Measurements from ENCODE around the gene STOML1.

STOML1 gene

DNA sequence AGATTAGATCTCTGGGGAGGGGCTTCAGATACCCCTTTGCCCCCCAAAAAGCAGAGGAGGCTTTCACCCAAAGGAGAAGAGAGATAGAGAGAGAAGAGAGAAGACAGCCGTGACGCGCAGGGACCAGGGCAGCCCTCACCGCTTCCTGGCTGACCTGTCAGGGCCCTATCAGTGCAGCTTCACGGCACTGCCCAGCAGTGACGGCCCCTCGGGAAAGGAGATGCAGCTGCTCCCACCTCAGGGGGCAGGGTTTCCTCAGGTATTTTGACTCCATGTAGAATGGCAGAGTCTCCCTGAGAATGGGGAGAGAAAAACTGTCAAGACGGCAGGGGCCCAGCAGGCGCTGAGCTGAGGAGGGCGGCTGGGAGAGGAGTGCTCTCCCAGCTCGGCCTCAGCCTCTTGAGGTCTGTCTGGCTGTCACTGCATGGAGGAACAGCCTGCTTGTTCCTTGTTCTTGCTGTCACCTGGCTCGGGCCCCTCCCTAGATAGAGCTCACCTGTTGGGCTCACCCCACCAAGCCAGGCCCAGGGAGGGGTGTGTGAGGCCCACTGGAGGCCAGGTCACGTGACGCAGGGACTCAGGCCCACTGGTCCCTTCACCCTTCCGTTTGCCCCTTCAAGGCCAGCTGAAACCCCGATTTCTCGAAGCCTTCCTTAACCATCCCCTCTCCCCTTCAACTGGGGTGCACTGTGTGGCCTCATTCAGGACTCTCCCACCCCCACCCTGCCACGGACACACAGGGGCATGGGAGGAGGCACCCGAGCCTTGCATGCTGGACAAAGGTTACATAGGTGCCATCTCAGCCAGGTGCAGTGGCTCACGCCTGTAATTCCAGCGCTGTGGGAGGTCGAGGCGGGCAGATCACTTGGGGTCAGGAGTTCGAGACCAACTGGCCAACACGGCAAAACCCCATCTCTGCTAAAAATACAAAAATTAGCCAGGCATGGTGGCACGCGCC is 37.6 kb downstream of the STOML1 start:
- TF ChIP-seq GATA2 (IDR thresholded peaks at IDR 0.05; ENCODE audit: low read depth, low read length): no peak
- TF ChIP-seq GATA3 (IDR thresholded peaks at IDR 0.05; ENCODE audit: low read depth, low read length): no peak

DNA sequence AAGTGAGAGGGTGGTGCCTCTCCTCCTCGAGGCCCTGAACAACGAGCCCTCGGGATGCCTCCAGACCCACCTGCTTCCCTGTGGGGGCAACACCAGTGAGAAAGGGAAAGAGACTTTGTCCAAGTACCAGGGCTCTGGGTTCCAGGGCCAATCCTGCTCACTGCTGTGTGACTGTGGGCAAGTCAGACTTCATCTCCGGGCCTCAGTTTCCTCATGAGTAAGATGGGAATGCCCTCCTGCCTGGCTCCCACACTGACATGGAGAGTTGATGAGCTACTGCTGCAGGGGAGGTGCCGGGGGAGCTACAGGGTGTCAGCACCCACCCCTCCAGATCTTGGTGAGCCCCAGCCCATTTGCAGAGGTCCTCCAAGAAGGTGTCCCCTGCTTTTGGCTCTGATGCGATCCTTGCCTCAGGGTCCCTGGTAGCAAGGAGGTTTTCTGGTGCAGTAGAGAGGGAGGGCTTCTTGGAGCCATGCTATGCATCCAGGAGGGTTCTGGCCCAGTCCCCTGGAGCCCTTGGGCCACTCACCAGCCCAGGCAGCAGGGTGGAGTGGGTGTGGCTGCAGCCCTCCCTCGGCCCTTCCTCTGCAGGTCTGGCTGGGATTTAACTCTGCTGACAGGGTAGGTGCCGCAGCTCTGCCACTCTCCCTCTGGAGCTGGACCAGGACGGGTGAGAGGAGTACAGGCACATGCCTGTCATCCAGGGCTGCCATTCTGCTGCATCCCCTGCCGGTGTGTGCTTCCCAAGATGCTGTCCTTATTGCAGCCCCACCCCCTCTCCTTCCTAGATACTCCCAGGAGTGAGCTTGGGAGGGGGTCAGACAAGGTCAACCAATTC is 39.0 kb downstream of the STOML1 start:
- TF ChIP-seq GATA3 (IDR thresholded peaks at IDR 0.05; ENCODE audit: low read depth, low read length) (no peak), GATA2 (IDR thresholded peaks at IDR 0.05; ENCODE audit: low read depth, low read length) (no peak)

DNA sequence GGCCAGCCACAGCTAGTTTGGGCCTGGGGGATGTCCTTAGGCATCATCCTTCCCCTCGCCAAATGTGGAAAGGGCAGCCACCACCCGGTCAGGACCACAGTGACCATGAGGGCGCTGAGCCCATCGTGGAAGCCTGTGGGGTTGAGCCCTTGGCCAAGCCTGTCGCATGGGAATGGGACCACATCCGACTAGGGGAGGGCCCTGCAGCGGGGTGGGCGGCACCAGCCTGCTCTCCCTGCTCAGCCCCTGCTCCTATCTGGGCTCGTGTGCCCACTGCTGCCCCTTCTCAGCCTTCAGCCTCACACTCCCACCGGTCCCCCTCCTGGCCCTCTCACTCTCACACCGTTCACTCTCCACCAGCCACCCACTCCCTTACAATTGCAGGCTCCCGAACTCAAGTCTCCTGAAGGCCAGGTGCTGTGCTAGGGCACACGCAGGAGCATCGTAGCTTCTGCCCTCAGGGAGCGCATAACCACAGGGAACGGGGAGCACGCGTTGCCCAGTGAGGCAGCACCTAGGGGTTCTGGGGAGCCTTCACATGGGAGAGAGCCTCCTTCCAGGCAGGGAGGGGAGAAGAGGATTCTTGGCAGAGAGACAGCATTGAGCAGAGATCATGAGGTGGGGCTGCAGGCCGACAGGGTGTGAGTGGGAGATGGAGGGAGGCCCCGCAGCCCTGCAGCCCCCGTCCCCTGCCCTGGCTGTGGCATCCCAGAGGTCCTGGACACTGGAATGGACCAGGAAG is 39.8 kb downstream of the STOML1 start:
- no peak for TF ChIP-seq GATA3 (IDR thresholded peaks at IDR 0.05; ENCODE audit: low read depth, low read length)
- no peak for TF ChIP-seq GATA2 (IDR thresholded peaks at IDR 0.05; ENCODE audit: low read depth, low read length)

DNA sequence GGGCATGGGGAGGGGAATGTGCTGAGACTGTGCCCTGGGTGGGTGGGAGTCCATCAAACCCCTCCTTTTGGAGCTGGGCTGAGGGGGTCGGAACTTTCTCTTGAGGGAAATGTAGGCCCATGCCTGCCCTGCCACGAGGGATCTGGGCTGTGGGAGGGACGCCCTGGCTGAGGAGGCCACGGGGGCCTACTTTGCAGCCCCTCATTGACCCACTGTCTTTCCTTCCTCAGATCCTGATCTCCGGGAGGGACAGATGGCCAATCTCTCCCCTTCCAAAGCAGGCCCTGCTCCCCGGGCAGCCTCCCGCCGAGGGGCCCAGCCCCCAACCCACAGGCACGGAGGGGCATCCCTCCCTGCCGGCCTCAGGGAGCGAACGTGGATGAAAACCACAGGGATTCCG is 40.5 kb downstream of the STOML1 start:
- TF ChIP-seq GATA2 (IDR thresholded peaks at IDR 0.05; ENCODE audit: low read depth, low read length): no peak
- no peak for TF ChIP-seq GATA3 (IDR thresholded peaks at IDR 0.05; ENCODE audit: low read depth, low read length)

GRCh38 chr15:73950831-73951561 is 41.1 kb downstream of the STOML1 start:
- TF ChIP-seq GATA2 (IDR thresholded peaks at IDR 0.05; ENCODE audit: low read depth, low read length) (no peak), GATA3 (IDR thresholded peaks at IDR 0.05; ENCODE audit: low read depth, low read length) (no peak)

- TF ChIP-seq GATA3 (IDR thresholded peaks at IDR 0.05; ENCODE audit: low read depth, low read length) (no peak), GATA2 (IDR thresholded peaks at IDR 0.05; ENCODE audit: low read depth, low read length) (no peak)
These were observed 41.6 kb downstream of the STOML1 start for GRCh38 chr15:73950479-73950830.

GRCh38 chr15:73949496-73949895 is 42.6 kb downstream of the STOML1 start:
- no peak for TF ChIP-seq GATA2 (IDR thresholded peaks at IDR 0.05; ENCODE audit: low read depth, low read length)
- no peak for TF ChIP-seq GATA3 (IDR thresholded peaks at IDR 0.05; ENCODE audit: low read depth, low read length)

GRCh38 chr15:73948982-73949381 is 43.1 kb downstream of the STOML1 start:
- TF ChIP-seq GATA2 (IDR thresholded peaks at IDR 0.05; ENCODE audit: low read depth, low read length): no peak
- no peak for TF ChIP-seq GATA3 (IDR thresholded peaks at IDR 0.05; ENCODE audit: low read depth, low read length)

- TF ChIP-seq GATA3 (IDR thresholded peaks at IDR 0.05; ENCODE audit: low read depth, low read length): no peak
- TF ChIP-seq GATA2 (IDR thresholded peaks at IDR 0.05; ENCODE audit: low read depth, low read length): no peak
These were observed 43.7 kb downstream of the STOML1 start for GRCh38 chr15:73948396-73948795.

DNA sequence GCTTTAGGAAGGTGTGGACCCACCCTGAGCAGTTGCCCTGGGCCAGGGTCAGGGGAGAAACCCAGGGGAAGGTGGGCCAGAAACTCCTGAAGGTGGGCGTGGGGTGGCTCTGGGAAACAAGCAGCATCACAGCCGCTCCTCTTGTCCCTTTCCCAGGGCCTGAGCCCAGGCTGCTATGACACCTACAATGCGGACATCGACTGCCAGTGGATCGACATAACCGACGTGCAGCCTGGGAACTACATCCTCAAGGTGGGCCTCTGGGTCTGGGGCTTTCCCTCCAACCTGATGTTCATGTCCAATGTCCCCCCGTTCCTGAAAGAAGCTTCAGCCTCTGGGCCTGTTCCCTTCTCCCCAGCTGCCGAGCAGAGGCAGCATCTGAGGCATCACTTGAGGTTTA is 44.4 kb downstream of the STOML1 start:
- TF ChIP-seq GATA2 (IDR thresholded peaks at IDR 0.05; ENCODE audit: low read depth, low read length): no peak
- TF ChIP-seq GATA3 (IDR thresholded peaks at IDR 0.05; ENCODE audit: low read depth, low read length): no peak

DNA sequence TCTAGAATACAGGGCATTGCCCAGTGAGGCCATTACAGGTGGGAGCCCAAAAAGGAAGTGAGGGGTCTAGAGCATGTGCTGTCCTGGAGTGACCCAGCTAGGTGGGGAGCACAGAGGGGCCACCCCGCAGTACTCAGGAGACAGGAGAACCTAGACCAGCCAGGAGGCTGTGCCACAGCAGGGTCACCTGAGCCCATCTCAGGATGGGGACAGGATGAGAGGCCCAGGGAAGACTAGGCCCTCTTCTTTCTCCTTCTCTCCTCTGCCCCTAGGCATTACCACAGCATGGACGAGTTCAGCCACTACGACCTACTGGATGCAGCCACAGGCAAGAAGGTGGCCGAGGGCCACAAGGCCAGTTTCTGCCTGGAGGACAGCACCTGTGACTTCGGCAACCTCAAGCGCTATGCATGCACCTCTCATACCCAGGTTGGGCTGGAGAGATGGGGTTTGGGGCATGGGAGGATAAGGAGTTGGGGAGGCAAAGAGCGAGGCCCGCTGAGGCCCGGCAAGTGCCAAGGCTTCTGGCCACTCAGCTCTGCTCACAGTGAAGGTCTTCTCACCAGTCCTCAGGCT is 45.2 kb downstream of the STOML1 start:
- TF ChIP-seq GATA3 (IDR thresholded peaks at IDR 0.05; ENCODE audit: low read depth, low read length) (no peak), GATA2 (IDR thresholded peaks at IDR 0.05; ENCODE audit: low read depth, low read length) (no peak)

GRCh38 chr15:73946046-73946721 is 45.9 kb downstream of the STOML1 start:
- TF ChIP-seq GATA2 (IDR thresholded peaks at IDR 0.05; ENCODE audit: low read depth, low read length) (no peak), GATA3 (IDR thresholded peaks at IDR 0.05; ENCODE audit: low read depth, low read length) (no peak)

DNA sequence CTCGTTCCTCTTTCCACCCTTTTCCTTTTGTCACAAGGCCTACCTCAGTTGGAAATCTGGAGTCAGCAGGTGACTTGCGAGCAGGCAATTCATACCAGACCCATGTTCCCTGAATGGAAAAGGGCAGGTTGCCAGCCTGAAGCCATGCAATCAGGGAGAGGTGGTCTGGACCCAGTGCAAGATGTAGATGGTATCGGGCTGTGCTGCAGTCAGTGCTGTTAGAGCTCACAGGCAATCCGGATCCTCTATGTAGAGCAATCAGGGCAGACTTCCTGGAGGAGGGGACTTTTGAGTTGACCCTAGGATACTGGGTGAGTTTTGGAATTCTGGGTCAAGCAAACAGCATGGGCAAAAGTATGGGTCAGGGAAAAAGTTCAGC is 47.0 kb downstream of the STOML1 start:
- peak; percentile 96 for TF ChIP-seq GATA2 (IDR thresholded peaks at IDR 0.05; ENCODE audit: low read depth, low read length)
- no peak; the same call in 1 of the 2 replicates for TF ChIP-seq GATA3 (IDR thresholded peaks at IDR 0.05; ENCODE audit: low read depth, low read length)

Data from SH-SY5Y (cell line).